Peyer's patch (tissue), 4 donors: ENCODE measurements around the gene RNF220.

Source experiments
- CTCF ChIP-seq, 6 experiments: fragments of 450-650 bp in 4 of 6; fragments of 200-600 bp in 2 of 6; sonication (generic) in 1 of 6; IDR thresholded peaks; one replicate each; pipeline ENCODE4 v1.5.1; 2017 to 2019; ENCODE audit warnings: antibody characterized with exemption in 6 of 6, mild to moderate bottlenecking in 3 of 6, moderate library complexity in 1 of 6
- POLR2A ChIP-seq, 2 donors: fragments of 450-650 bp; IDR thresholded peaks; one replicate each; pipeline ENCODE4 v1.5.1; 2017; ENCODE audit warnings: antibody characterized with exemption in 2 of 2, mild to moderate bottlenecking in 2 of 2, moderate library complexity in 2 of 2

- TF ChIP-seq CTCF (IDR thresholded peaks at IDR 0.05) (peak; percentile 34 to 51 (median 46)), POLR2A (IDR thresholded peaks at IDR 0.05) (no peak)
Measured at GRCh38 chr1:44677201-44677766, 272.2 kb downstream of the RNF220 start.
